ENCODE results near the gene MFSD6L.

MFSD6L gene

DNA sequence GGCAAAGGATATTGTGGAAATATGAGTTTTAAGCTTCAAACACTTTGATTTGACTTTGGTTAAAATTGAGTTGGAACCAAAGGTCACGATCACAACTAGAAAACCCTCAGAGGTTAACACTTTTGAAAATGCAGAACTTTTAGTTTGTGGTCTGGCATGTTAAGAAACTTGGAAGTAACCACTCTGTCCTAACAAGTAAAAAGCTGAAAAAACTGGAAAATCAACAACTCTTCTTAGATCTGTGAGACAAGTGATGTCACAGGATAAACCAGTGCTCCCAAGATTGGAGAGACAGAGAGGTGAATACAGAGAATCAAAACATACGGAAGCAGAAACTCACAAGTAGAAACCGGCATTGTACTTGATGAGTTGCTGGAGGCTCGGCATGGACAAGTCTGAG lies 17.4 kb downstream of the MFSD6L start:
- H3K4me3 ChIP-seq (ENCODE audit: low read depth, low read length) = no peak overlapping the region
- TF ChIP-seq CTCF (IDR thresholded peaks at IDR 0.05; ENCODE audit: low read depth, low read length, missing control alignments) = no peak
- DNase-seq (ENCODE audit: low read depth) = no peak

DNA sequence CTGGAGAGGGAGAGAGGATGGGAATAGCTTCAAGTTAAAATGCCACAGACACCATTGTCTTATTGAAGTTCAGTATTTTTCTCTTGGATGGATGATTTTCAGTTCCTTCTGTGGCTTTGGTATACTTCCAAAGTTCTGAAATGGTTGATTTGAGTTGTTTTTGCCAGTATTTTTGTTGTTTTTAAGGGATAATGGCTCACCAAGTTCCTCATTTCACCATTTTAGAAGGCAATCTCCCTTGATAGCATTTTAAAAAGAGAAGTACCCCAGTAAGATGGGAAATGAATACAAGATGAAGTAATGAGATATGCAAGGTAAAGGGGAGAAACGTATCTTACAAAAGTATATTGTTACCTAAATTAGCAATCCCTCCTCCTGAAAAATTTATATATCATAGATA lies 22.3 kb downstream of the MFSD6L start:
- H3K4me3 ChIP-seq (ENCODE audit: low read depth, low read length) = no peak overlapping the region
- no peak for DNase-seq (ENCODE audit: low read depth)
- TF ChIP-seq CTCF (IDR thresholded peaks at IDR 0.05; ENCODE audit: low read depth, low read length, missing control alignments) = no peak

- TF ChIP-seq CTCF (IDR thresholded peaks at IDR 0.05; ENCODE audit: low read depth, low read length, missing control alignments) = no peak
- DNase-seq (ENCODE audit: low read depth) = no peak
- no peak overlapping the region for H3K4me3 ChIP-seq (ENCODE audit: low read depth, low read length)
Measured at GRCh38 chr17:8776248-8776647, 22.9 kb downstream of the MFSD6L start.

- DNase-seq (ENCODE audit: low read depth) = no peak
- TF ChIP-seq CTCF (IDR thresholded peaks at IDR 0.05; ENCODE audit: low read depth, low read length, missing control alignments) = no peak
- H3K4me3 ChIP-seq (ENCODE audit: low read depth, low read length) = no peak overlapping the region
Measured at GRCh38 chr17:8766731-8767130, 32.4 kb downstream of the MFSD6L start.

GRCh38 chr17:8762012-8762411 lies 37.2 kb downstream of the MFSD6L start:
- H3K4me3 ChIP-seq (ENCODE audit: low read depth, low read length) = no peak overlapping the region
- DNase-seq (ENCODE audit: low read depth) = no peak
- no peak for TF ChIP-seq CTCF (IDR thresholded peaks at IDR 0.05; ENCODE audit: low read depth, low read length, missing control alignments)

DNA sequence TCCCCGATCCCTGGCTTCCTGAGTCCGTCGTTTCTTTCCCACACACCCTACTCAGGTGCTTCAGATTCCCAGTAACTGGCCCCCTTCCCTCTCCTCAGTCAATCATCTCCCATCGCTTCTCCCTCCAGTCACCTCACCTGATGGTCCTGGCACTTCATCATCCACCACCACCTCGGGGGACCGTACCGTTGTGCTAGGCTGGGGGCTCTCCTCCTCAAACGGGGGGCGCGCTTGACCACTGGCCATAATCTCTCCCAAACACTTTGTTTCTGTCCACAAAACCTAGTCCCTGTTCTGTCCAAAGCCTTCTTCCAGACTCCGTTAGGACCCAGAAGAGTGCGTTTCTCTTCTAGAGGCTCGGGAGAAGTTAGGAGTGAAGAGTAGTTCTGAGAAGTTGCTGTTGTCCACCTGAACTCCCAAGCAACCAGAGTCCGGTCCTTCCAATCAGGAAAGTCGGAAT lies 41.0 kb downstream of the MFSD6L start, which contains the start of gene SPDYE4:
SPDYE4 (minus strand) TSS at position 410 of the 460 bp plus-strand sequence; CDS start at position 246, 164 bp downstream.
- no peak for TF ChIP-seq CTCF (IDR thresholded peaks at IDR 0.05; ENCODE audit: low read depth, low read length, missing control alignments)
- DNase-seq (ENCODE audit: low read depth) = no peak
- H3K4me3 ChIP-seq (ENCODE audit: low read depth, low read length) = no peak within 1 kb of the TSS

- no peak for DNase-seq (ENCODE audit: low read depth)
- H3K4me3 ChIP-seq (ENCODE audit: low read depth, low read length) = no peak overlapping the region
- no peak for TF ChIP-seq CTCF (IDR thresholded peaks at IDR 0.05; ENCODE audit: low read depth, low read length, missing control alignments)
Measured at GRCh38 chr17:8757189-8757588, 42.0 kb downstream of the MFSD6L start.

Measured in GM12864 (cell line).